ENCODE measurements around the gene ERVK3-1.

The ERVK3-1 gene

DNA sequence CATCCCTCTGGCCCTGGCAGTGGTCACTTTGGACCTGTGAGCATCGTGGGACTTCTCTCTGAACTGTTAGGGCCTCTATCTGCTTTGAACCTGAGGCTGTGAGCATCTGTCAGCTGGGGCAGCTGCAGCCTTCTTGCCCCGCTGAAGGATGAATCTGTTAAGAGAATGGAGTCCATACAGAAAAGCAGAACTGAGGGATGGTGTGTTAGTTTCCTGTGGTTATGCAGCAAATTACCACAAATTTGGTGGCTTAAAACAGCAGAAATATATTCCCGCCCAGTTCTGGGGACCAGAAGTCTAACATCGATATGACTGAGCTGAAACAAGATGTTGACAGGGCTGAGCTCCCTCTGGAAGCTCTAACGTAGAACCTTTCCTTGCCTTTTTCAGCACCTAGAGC is 59.0 kb downstream of the ERVK3-1 start:
- DNase-seq (ENCODE audit: low spot score) = no peak
